K562 (cell line): ENCODE data around the gene PLOD1. TPM values are rescaled to one million over a fixed set of nuclear protein-coding genes. Genes with fewer than 3 reads are reported as not detected.
A peak's percentile ranks its signal among the peaks of the same experiment; 100 is the strongest.

Experiments
- CBFA2T3 ChIP-seq: fragments of 450-650 bp; IDR thresholded peaks from 2 replicates; pipeline ENCODE4 v1.6.1; 2017
- CREB3 ChIP-seq: fragments of 450-650 bp; conservative IDR thresholded peaks from 2 replicates; pipeline ENCODE4 v1.6.1; 2016; ENCODE audit warnings: missing genetic modification characterization, low read depth, mild to moderate bottlenecking, missing compliant biosample characterization, moderate library complexity
- KLF6 ChIP-seq: fragments of 250-450 bp; sonication (Bioruptor Pico); IDR thresholded peaks from 2 replicates; pipeline ENCODE4 v1.4.0; 2020; ENCODE audit warnings: mild to moderate bottlenecking, moderate library complexity, borderline replicate concordance
- L3MBTL2 ChIP-seq: fragments of 450-650 bp; IDR thresholded peaks from 2 replicates; pipeline ENCODE4 v1.6.1; 2016; ENCODE audit warnings: mild to moderate bottlenecking, moderate library complexity
- NCOA1 ChIP-seq: fragments of 450-650 bp; IDR thresholded peaks from 2 replicates; pipeline ENCODE4 v1.6.1; 2016; ENCODE audit warnings: low read depth
- ZBTB40 ChIP-seq, 2 experiments: fragments of 450-650 bp in 1 of 2; sonication (generic) in 1 of 2; formaldehyde crosslinking in 1 of 2; IDR thresholded peaks; 2 replicates each; pipeline versions ENCODE4 v1.7.1 to v1.9.0; 2016 to 2022; ENCODE audit warnings: inconsistent platforms in 1 of 2, mild to moderate bottlenecking in 1 of 2, missing genetic modification reagents in 1 of 2
- ZNF436 ChIP-seq: fragments of 250-450, 450-650 bp; sonication (Bioruptor Pico); formaldehyde crosslinking; IDR thresholded peaks from 2 replicates; pipeline ENCODE4 v1.7.0; 2020; ENCODE audit warnings: mild to moderate bottlenecking
- ZNF609 ChIP-seq: sonication (generic); formaldehyde crosslinking; IDR thresholded peaks from 2 replicates; pipeline ENCODE4 v1.8.1; 2023; ENCODE audit warnings: missing genetic modification reagents, mild to moderate bottlenecking, borderline replicate concordance
- ZNF740 ChIP-seq, 3 experiments: fragments of 200-800 bp in 1 of 3; sonication (Bioruptor generic) in 1 of 3; sonication (generic) in 1 of 3; formaldehyde crosslinking in 1 of 3; IDR thresholded peaks; 2 replicates each; pipeline versions ENCODE4 v1.6.1 to v1.8.0; 2016 to 2022; ENCODE audit warnings: mild to moderate bottlenecking in 2 of 3, missing compliant biosample characterization in 2 of 3, missing genetic modification characterization in 2 of 3, missing genetic modification reagents in 1 of 3
- polyA plus RNA-seq, 8 experiments: library from polyadenylated mRNA; depleted of rRNA in 4 of 8; stranded (reverse) in 5 of 8; unstranded in 3 of 8; fragments of >200 nt; fragmentation: Nextera tagmentation in 2 of 8; fragmentation: Illumina TruSeq in 1 of 8; extraction: Ambion mirVana in 2 of 8; extraction: Trizol in 1 of 8; gene quantifications; 2 replicates each; pipeline versions ENCODE4 v1.2.1 to v1.2.3, GENCODE V29; 2011 to 2014; ENCODE audit warnings: inconsistent platforms in 1 of 8, missing spikeins in 1 of 8
- total RNA-seq, 7 experiments: library from RNA; depleted of rRNA in 6 of 7; stranded (reverse); fragments of >200 nt in 6 of 7; fragmentation: Illumina TruSeq in 2 of 7; extraction: Trizol in 2 of 7; gene quantifications; 2 replicates each; pipeline versions ENCODE4 v1.2.1 to v1.2.3, GENCODE V29; 2011 to 2021; ENCODE audit warnings: low replicate concordance in 1 of 7

PLOD1 gene
- total and polyA plus RNA-seq, 9 of the 15 experiments (the other 6 are each of a cell fraction or from before 2014, with no cell fraction given) = 16.6 to 90.8 (median 52.7) TPM

GRCh38 chr1:11934302-11935056 is at the start of gene PLOD1 (continued):
- peak; percentile 72; the same call in 1 of the 2 replicates for TF ChIP-seq ZNF609 (CRISPR knock-in tag)
- TF ChIP-seq L3MBTL2 = peak; percentile 87
- peak; percentile 25 for TF ChIP-seq CBFA2T3
- no peak for TF ChIP-seq KLF6 (CRISPR knock-in tag)
- peak; percentile 70; the same call in 1 of the 2 replicates for TF ChIP-seq ZNF740 (CRISPR knock-in tag; IDR thresholded peaks at IDR 0.05)
- TF ChIP-seq ZNF740 (tag; IDR thresholded peaks at IDR 0.05) = 0 out of 4 replicates have a peak, but pooled peaks of 1 of the 2 experiments have one; percentile 67
- no peak; the same call in none of the 2 replicates for TF ChIP-seq ZBTB40 (IDR thresholded peaks at IDR 0.05)
- no peak for TF ChIP-seq ZBTB40 (CRISPR knock-in tag; IDR thresholded peaks at IDR 0.05)
- TF ChIP-seq CREB3 (tag) = no peak
- TF ChIP-seq ZNF436 (CRISPR knock-in tag) = no peak
- TF ChIP-seq NCOA1 = no peak
